IMR-90 (cell line): ENCODE data around the gene GNB2. TPM values are rescaled to one million over a fixed set of nuclear protein-coding genes. Genes with fewer than 3 reads are reported as not detected.

ENCODE experiments used
- ATAC-seq: fragments of 200-7000 bp; cut with Tn5 transposase; 2 replicates; pipeline ENCODE4 v1.9.1; 2020; ENCODE audit warnings: low read depth, mild to moderate bottlenecking, moderate library complexity
- BruUV-seq: library from RNA; stranded (reverse); fragments of 400-500 nt; replicated peaks from 2 replicates; lab custom pipeline; 2021; lab: Mats Ljungman, UMichigan
- CTCF ChIA-PET: fragments of 300-600 bp; formaldehyde crosslinking; extraction: SDS; loops from one replicate; lab custom pipeline; 2021; ENCODE audit warnings: antibody characterized with exemption; lab: Yijun Ruan, JAX
- POLR2A ChIA-PET: fragments of 300-600 bp; sonication (Branson Sonifier 250); formaldehyde crosslinking; loops from one replicate; lab custom pipeline; 2022; ENCODE audit warnings: antibody characterized with exemption; ENCODE audit not compliant: unreplicated experiment; lab: Charles Lee
- DNase-seq: peaks from one replicate; pipeline ENCODE4 v3.0.0; 2013
- H2AFZ ChIP-seq: replicated peaks from 2 replicates; pipeline ENCODE3; 2013; ENCODE audit warnings: low read length, mild to moderate bottlenecking; ENCODE audit not compliant: poor library complexity
- H2AK5ac ChIP-seq: 2 replicates; pipeline ENCODE4 v1.6.1; 2013; ENCODE audit warnings: low read depth, low read length, inconsistent platforms
- H2AK9ac ChIP-seq: replicated peaks from 2 replicates; pipeline ENCODE3; 2013; ENCODE audit warnings: mild to moderate bottlenecking, low read depth, low read length, moderate library complexity; ENCODE audit not compliant: poor library complexity
- H2BK120ac ChIP-seq: 2 replicates; pipeline ENCODE4 v1.6.1; 2013; ENCODE audit warnings: low read depth, low read length, inconsistent platforms
- H2BK15ac ChIP-seq: 3 replicates; pipeline ENCODE4 v1.6.1; 2013; ENCODE audit warnings: low read depth, low read length, inconsistent platforms
- H2BK20ac ChIP-seq: 2 replicates; pipeline ENCODE4 v1.6.1; 2013; ENCODE audit warnings: low read depth, mild to moderate bottlenecking, inconsistent platforms, low read length, moderate library complexity
- H2BK5ac ChIP-seq: 2 replicates; pipeline ENCODE4 v1.6.1; 2013; ENCODE audit warnings: mild to moderate bottlenecking, low read depth, low read length, inconsistent platforms; ENCODE audit not compliant: poor library complexity, severe bottlenecking
- H3K14ac ChIP-seq: replicated peaks from 2 replicates; pipeline ENCODE4 v1.6.1; 2013; ENCODE audit warnings: low read depth, low read length, inconsistent platforms
- H3K18ac ChIP-seq: 2 replicates; pipeline ENCODE4 v1.6.1; 2013; ENCODE audit warnings: low read depth, low read length, control low read depth
- H3K23ac ChIP-seq: 2 replicates; pipeline ENCODE4 v1.6.1; 2013; ENCODE audit warnings: low read depth, low read length, inconsistent platforms
- H3K27ac ChIP-seq: 2 replicates; pipeline ENCODE4 v1.5.1; 2013; ENCODE audit warnings: mild to moderate bottlenecking, control low read depth, low read length; ENCODE audit not compliant: insufficient read depth
- H3K27me3 ChIP-seq: 2 replicates; pipeline ENCODE4 v1.6.1; 2013; ENCODE audit warnings: low read length; ENCODE audit not compliant: control insufficient read depth, insufficient read depth
- H3K36me3 ChIP-seq: 2 replicates; pipeline ENCODE4 v1.6.1; 2013; ENCODE audit warnings: low read length, mixed read lengths; ENCODE audit not compliant: control insufficient read depth, insufficient read depth
- H3K4ac ChIP-seq: 2 replicates; pipeline ENCODE4 v1.6.1; 2013; ENCODE audit warnings: low read depth, low read length, inconsistent platforms
- H3K4me1 ChIP-seq: 2 replicates; pipeline ENCODE4 v1.6.1; 2013; ENCODE audit warnings: low read length, mixed read lengths; ENCODE audit not compliant: control insufficient read depth, insufficient read depth
- H3K4me2 ChIP-seq: 2 replicates; pipeline ENCODE4 v1.6.1; 2013; ENCODE audit warnings: low read depth, mild to moderate bottlenecking, control low read depth, low read length, moderate library complexity
- H3K4me3 ChIP-seq: 2 replicates; pipeline ENCODE4 v1.5.1; 2013; ENCODE audit warnings: low read depth, mild to moderate bottlenecking, control low read depth, low read length, moderate library complexity; ENCODE audit not compliant: insufficient read depth
- H3K56ac ChIP-seq: 2 replicates; pipeline ENCODE4 v1.6.1; 2013; ENCODE audit warnings: low read length, inconsistent platforms; ENCODE audit not compliant: insufficient read depth; ENCODE audit errors: extremely low read depth
- H3K79me1 ChIP-seq, 2 experiments: 2 replicates each; pipeline ENCODE4 v1.6.1; 2013; ENCODE audit warnings: low read length in 2 of 2, inconsistent platforms in 1 of 2, low read depth in 1 of 2
- H3K9ac ChIP-seq: 2 replicates; pipeline ENCODE4 v1.6.1; 2013; ENCODE audit warnings: low read depth, low read length, control low read depth
- H3K9me1 ChIP-seq: 2 replicates; pipeline ENCODE4 v1.6.1; 2013; ENCODE audit warnings: low read length, inconsistent platforms; ENCODE audit not compliant: insufficient read depth
- H3K9me3 ChIP-seq: 2 replicates; pipeline ENCODE4 v1.6.1; 2013; ENCODE audit warnings: low read length; ENCODE audit not compliant: control insufficient read depth, insufficient read depth
- H4K20me1 ChIP-seq: 2 replicates; pipeline ENCODE4 v1.6.1; 2013; ENCODE audit warnings: low read length, inconsistent platforms; ENCODE audit not compliant: insufficient read depth
- H4K5ac ChIP-seq: 2 replicates; pipeline ENCODE4 v1.6.1; 2013; ENCODE audit warnings: mild to moderate bottlenecking, low read depth, low read length, control low read depth
- H4K8ac ChIP-seq, 2 experiments: 2 replicates each; pipeline ENCODE4 v1.6.1; 2013; ENCODE audit warnings: low read depth in 2 of 2, low read length in 2 of 2, control low read depth in 1 of 2, inconsistent platforms in 1 of 2
- H4K91ac ChIP-seq: 2 replicates; pipeline ENCODE4 v1.6.1; 2013; ENCODE audit warnings: low read depth, low read length, inconsistent platforms; ENCODE audit not compliant: insufficient read depth
- CEBPB ChIP-seq: IDR thresholded peaks from 2 replicates; pipeline ENCODE4 v1.6.1; 2012; ENCODE audit warnings: low read depth, low read length, improper control_type of control experiment
- MAZ ChIP-seq: IDR thresholded peaks from 2 replicates; pipeline ENCODE4 v1.6.1; 2012; ENCODE audit warnings: low read depth, mild to moderate bottlenecking, low read length, improper control_type of control experiment, moderate library complexity, borderline replicate concordance
- SMC3 ChIP-seq: fragments of 150-350 bp; IDR thresholded peaks from 2 replicates; pipeline ENCODE4 v1.6.1; 2016; ENCODE audit warnings: low read depth, mild to moderate bottlenecking, antibody characterized with exemption, low read length, moderate library complexity
- WGBS, 2 experiments: methylation state at CpG; one replicate each; pipeline versions ENCODE4 v1.1.5 to v1.1.7; 2013; ENCODE audit warnings: missing lambda C conversion rate in 2 of 2; ENCODE audit not compliant: insufficient read length in 1 of 2; ENCODE audit errors: extremely low coverage in 2 of 2; 5-methylcytosine and 5-hydroxymethylcytosine counted together
- dilution Hi-C: fragments of 300-500 bp; cut with HindIII; formaldehyde crosslinking; loops from one replicate; pipeline ENCODE4 v1.14.3; 2018; ENCODE audit warnings: low sequenced_read_pairs; ENCODE audit not compliant: unreplicated experiment
- in situ Hi-C: fragments of 300-500 bp; cut with MboI; formaldehyde crosslinking; loops from 3 replicates; pipeline ENCODE4 v1.14.3; 2019; ENCODE audit warnings: low sequenced_read_pairs, inconsistent platforms, mixed read lengths
- intact Hi-C: fragments of 100-400 bp; cut with micrococcal nuclease; formaldehyde crosslinking; loops from 2 replicates; pipeline ENCODE4 v1.10.0; 2022
- polyA plus RNA-seq, 3 experiments: library from polyadenylated mRNA; depleted of rRNA; stranded (reverse); fragments of >200 nt; gene quantifications; 2 replicates each; pipeline ENCODE4 v1.2.3, GENCODE V29; 2012; ENCODE audit warnings: low replicate concordance in 1 of 3
- total RNA-seq: library from RNA; depleted of rRNA; stranded (reverse); fragments of >200 nt; gene quantifications from 2 replicates; pipeline ENCODE4 v1.2.3, GENCODE V29; 2012
- TF ChIP-seq, protein P1 (sequence below): fragments of 150-350 bp; IDR thresholded peaks from 2 replicates; pipeline ENCODE4 v1.6.1; 2017; ENCODE audit warnings: mild to moderate bottlenecking, antibody characterized with exemption, low read length, low read depth

The GNB2 gene
- total and polyA plus RNA-seq, 2 of the 4 experiments (the other 2 are of a cell fraction) = 62.0 to 279 TPM

DNA sequence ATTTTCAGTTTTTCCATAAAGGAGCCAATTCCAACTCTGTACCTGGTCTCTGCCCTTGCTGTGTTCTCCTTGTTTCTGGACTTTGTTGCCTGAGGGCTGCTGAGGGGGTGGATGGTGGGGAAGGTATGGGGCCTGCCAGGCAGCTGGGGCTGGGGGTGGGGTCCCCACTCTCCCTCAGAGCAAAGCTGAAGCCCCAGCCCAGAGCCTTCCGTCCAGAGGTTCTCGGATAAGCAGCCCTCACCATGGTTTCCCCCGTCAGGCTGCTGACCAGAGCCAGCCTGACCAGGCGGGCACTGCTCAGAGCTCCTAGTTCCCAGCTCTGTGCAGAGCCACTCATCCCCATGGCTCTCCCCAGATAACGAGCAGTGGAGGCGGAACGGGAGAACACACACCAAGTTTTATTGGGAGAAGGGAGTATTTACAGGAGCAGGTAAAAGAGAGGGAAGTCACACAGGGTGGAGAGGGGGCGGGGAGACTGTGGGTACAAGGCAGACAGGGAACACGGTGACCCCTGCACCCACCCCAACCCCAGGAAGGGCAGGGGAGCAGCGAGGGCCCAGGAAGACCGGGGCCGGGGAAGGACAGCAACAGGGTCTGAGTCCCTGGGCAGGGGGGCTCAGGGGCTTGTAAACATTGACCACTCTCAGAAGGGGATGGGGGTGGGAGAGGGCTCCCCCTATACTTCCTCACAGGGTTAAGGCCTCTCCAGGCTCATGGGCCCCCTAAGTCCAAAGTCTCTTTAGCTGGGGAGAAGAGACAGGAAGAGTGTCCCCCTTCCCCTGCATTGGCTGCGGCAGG is 5.8 kb downstream of the GNB2 start:
- no peak overlapping the region for H3K23ac ChIP-seq
- no peak overlapping the region for H2AK5ac ChIP-seq
- peaks cover 9% of the 10 kb centered on the region for H3K4me1 ChIP-seq
- no peak overlapping the region for H4K91ac ChIP-seq
- no peaks in the 10 kb centered on the region for H3K9me3 ChIP-seq
- H3K79me1 ChIP-seq = peaks cover 13 to 52% of the 10 kb centered on the region in 2 experiments
- no peak overlapping the region for H2AFZ ChIP-seq
- CTCF ChIA-PET = no interaction called here
- peaks cover 58% of the 10 kb centered on the region for H4K20me1 ChIP-seq
- H2BK15ac ChIP-seq = no peak overlapping the region
- no peak overlapping the region for H4K5ac ChIP-seq
- no peaks in the 10 kb centered on the region for H3K27me3 ChIP-seq
- H3K9me1 ChIP-seq = no peaks in the 10 kb centered on the region
- TF ChIP-seq, protein P1, sequence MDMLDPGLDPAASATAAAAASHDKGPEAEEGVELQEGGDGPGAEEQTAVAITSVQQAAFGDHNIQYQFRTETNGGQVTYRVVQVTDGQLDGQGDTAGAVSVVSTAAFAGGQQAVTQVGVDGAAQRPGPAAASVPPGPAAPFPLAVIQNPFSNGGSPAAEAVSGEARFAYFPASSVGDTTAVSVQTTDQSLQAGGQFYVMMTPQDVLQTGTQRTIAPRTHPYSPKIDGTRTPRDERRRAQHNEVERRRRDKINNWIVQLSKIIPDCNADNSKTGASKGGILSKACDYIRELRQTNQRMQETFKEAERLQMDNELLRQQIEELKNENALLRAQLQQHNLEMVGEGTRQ = no peak
- TF ChIP-seq CEBPB (no peak), SMC3 (no peak), MAZ (no peak)
- POLR2A ChIA-PET = no interaction called here
- no peak overlapping the region for H3K4ac ChIP-seq
- in situ Hi-C loops (loop anchor here (10.0 kb wide), 1 partner anchor 205 kb away; the partner anchor contains the start of gene TSC22D4), dilution Hi-C loops (no loop called here), intact Hi-C loops (no loop called here)
- no peak overlapping the region for H2BK5ac ChIP-seq
- DNase-seq = no peak
- no peak overlapping the region for H2BK20ac ChIP-seq
- WGBS, 2 experiments = 100% methylated on average over 3 of the region's 13 CpGs; no CpG with 5 or more reads in 1 of the 2 experiments
- H3K56ac ChIP-seq = no peak overlapping the region
- no peak overlapping the region for H3K27ac ChIP-seq
- H3K18ac ChIP-seq = no peak overlapping the region
- H2AK9ac ChIP-seq = no peak overlapping the region
- ATAC-seq = no peak
- H3K9ac ChIP-seq = no peak overlapping the region
- H2BK120ac ChIP-seq = no peak overlapping the region
- no peak overlapping the region for H4K8ac ChIP-seq
- no peak overlapping the region for H3K4me3 ChIP-seq
- no peak overlapping the region for H3K4me2 ChIP-seq
- H3K14ac ChIP-seq = no peak overlapping the region
- peaks cover 70% of the 10 kb centered on the region for H3K36me3 ChIP-seq
- no TSS peak for BruUV-seq
